ENCODE measurements around the gene MLC1. TPM values are rescaled to one million over a fixed set of nuclear protein-coding genes. Genes with fewer than 3 reads are reported as not detected.

MLC1 gene
- polyA plus RNA-seq, 4 donors, result 0.03 to 0.32 TPM; not detected in 2

GRCh38 chr22:50015451-50016307, 69.5 kb downstream of the MLC1 start:
- FAIRE-seq, result no peak
- Histone ChIP-seq H3K9me3 (ENCODE audit: control insufficient read depth in 2 of 2, insufficient read depth in 1 of 2, low read depth in 1 of 2, low read length in 1 of 2) (peaks cover 0 to 5% of the 10 kb centered on the region in 2 donors), H3K27ac (ENCODE audit: low read depth in 1 of 3, low read length in 2 of 3) (no peak overlapping the region), H3K4me3 (ENCODE audit: low read depth in 1 of 3, low read length in 3 of 3) (no peak overlapping the region), H3K36me3 (ENCODE audit: control insufficient read depth in 3 of 3, insufficient read depth in 2 of 3, low read depth in 1 of 3, low read length in 3 of 3) (no peaks in the 10 kb centered on the region), H3K27me3 (ENCODE audit: control insufficient read depth in 3 of 3, insufficient read depth in 3 of 3, low read length in 3 of 3) (peaks cover 19 to 69% (median 24%) of the 10 kb centered on the region in 3 donors), H3K4me1 (ENCODE audit: control insufficient read depth in 3 of 3, insufficient read depth in 2 of 3, low read depth in 1 of 3, low read length in 2 of 3) (no peaks in the 10 kb centered on the region)
- WGBS, 3 donors, result 38 to 55% (median 45%) methylated on average over 17 to 30 of the region's 30 CpGs
- DNase-seq, result no peak

- 2 to 5% (median 4%) methylated on average over 63 to 91 of the region's 91 CpGs for WGBS, 3 donors
- DNase-seq (no peak), FAIRE-seq (no peak)
- Histone ChIP-seq H3K9me3 (ENCODE audit: control insufficient read depth in 2 of 2, insufficient read depth in 1 of 2, low read depth in 1 of 2, low read length in 1 of 2) (peaks cover 0 to 5% of the 10 kb centered on the region in 2 donors), H3K27me3 (ENCODE audit: control insufficient read depth in 3 of 3, insufficient read depth in 3 of 3, low read length in 3 of 3) (peaks cover 24 to 76% (median 30%) of the 10 kb centered on the region in 3 donors), H3K36me3 (ENCODE audit: control insufficient read depth in 3 of 3, insufficient read depth in 2 of 3, low read depth in 1 of 3, low read length in 3 of 3) (no peaks in the 10 kb centered on the region), H3K4me3 (ENCODE audit: low read depth in 1 of 3, low read length in 3 of 3) (no peak overlapping the region), H3K27ac (ENCODE audit: low read depth in 1 of 3, low read length in 2 of 3) (no peak overlapping the region), H3K4me1 (ENCODE audit: control insufficient read depth in 3 of 3, insufficient read depth in 2 of 3, low read depth in 1 of 3, low read length in 2 of 3) (peaks cover 0 to 3% (median 0%) of the 10 kb centered on the region in 3 donors)
Measured at GRCh38 chr22:50014655-50015401, 70.4 kb downstream of the MLC1 start.

GRCh38 chr22:50014053-50014501, 71.1 kb downstream of the MLC1 start:
- H3K9me3 ChIP-seq (ENCODE audit: control insufficient read depth in 2 of 2, insufficient read depth in 1 of 2, low read depth in 1 of 2, low read length in 1 of 2), result no peaks in the 10 kb centered on the region
- FAIRE-seq, result no peak
- H3K27me3 ChIP-seq (ENCODE audit: control insufficient read depth in 3 of 3, insufficient read depth in 3 of 3, low read length in 3 of 3), result peaks cover 24 to 78% (median 30%) of the 10 kb centered on the region in 3 donors

GRCh38 chr22:50012211-50013181, 72.7 kb downstream of the MLC1 start, which contains the start of gene IL17REL:
Gene IL17REL (minus strand): TSS chr22:50012765. CDS start chr22:50012646, 119 bp downstream.
- peak in 1 of 2 donors; percentile 45 for DNase-seq
- Histone ChIP-seq H3K4me3 (ENCODE audit: low read depth in 1 of 3, low read length in 3 of 3) (no peak within 1 kb of the TSS), H3K9me3 (ENCODE audit: control insufficient read depth in 2 of 2, insufficient read depth in 1 of 2, low read depth in 1 of 2, low read length in 1 of 2) (no peaks in the 10 kb centered on the region), H3K27ac (ENCODE audit: low read depth in 1 of 3, low read length in 2 of 3) (no peak within 1 kb of the TSS), H3K27me3 (ENCODE audit: control insufficient read depth in 3 of 3, insufficient read depth in 3 of 3, low read length in 3 of 3) (peaks cover 24 to 71% (median 29%) of the 10 kb centered on the region in 3 donors), H3K4me1 (ENCODE audit: control insufficient read depth in 3 of 3, insufficient read depth in 2 of 3, low read depth in 1 of 3, low read length in 2 of 3) (peaks cover 0 to 3% (median 0%) of the 10 kb centered on the region in 3 donors), H3K36me3 (ENCODE audit: control insufficient read depth in 3 of 3, insufficient read depth in 2 of 3, low read depth in 1 of 3, low read length in 3 of 3) (no peaks in the 10 kb centered on the region)
- FAIRE-seq, result no peak
- 29 to 58% (median 53%) methylated on average over 25 to 29 of the region's 29 CpGs for WGBS, 3 donors

More at GRCh38 chr22:50014053-50014501, 71.1 kb downstream of the MLC1 start:
- Histone ChIP-seq H3K27ac (ENCODE audit: low read depth in 1 of 3, low read length in 2 of 3) (no peak overlapping the region), H3K36me3 (ENCODE audit: control insufficient read depth in 3 of 3, insufficient read depth in 2 of 3, low read depth in 1 of 3, low read length in 3 of 3) (no peaks in the 10 kb centered on the region), H3K4me3 (ENCODE audit: low read depth in 1 of 3, low read length in 3 of 3) (no peak overlapping the region), H3K4me1 (ENCODE audit: control insufficient read depth in 3 of 3, insufficient read depth in 2 of 3, low read depth in 1 of 3, low read length in 2 of 3) (peaks cover 0 to 3% (median 0%) of the 10 kb centered on the region in 3 donors)
- WGBS, 3 donors, result 28 to 63% (median 45%) methylated on average over 16 of the region's 16 CpGs
- no peak for DNase-seq

GRCh38 chr22:50011447-50012210, 73.6 kb downstream of the MLC1 start:
- WGBS, 3 donors, result 25 to 51% (median 39%) methylated on average over 18 of the region's 18 CpGs
- Histone ChIP-seq H3K4me3 (ENCODE audit: low read depth in 1 of 3, low read length in 3 of 3) (no peak overlapping the region), H3K9me3 (ENCODE audit: control insufficient read depth in 2 of 2, insufficient read depth in 1 of 2, low read depth in 1 of 2, low read length in 1 of 2) (no peaks in the 10 kb centered on the region), H3K27me3 (ENCODE audit: control insufficient read depth in 3 of 3, insufficient read depth in 3 of 3, low read length in 3 of 3) (peaks cover 23 to 62% (median 28%) of the 10 kb centered on the region in 3 donors), H3K36me3 (ENCODE audit: control insufficient read depth in 3 of 3, insufficient read depth in 2 of 3, low read depth in 1 of 3, low read length in 3 of 3) (no peaks in the 10 kb centered on the region), H3K27ac (ENCODE audit: low read depth in 1 of 3, low read length in 2 of 3) (no peak overlapping the region), H3K4me1 (ENCODE audit: control insufficient read depth in 3 of 3, insufficient read depth in 2 of 3, low read depth in 1 of 3, low read length in 2 of 3) (peaks cover 0 to 3% (median 0%) of the 10 kb centered on the region in 3 donors)
- no peak for DNase-seq
- no peak for FAIRE-seq

- 4 to 10% (median 8%) methylated on average over 16 to 60 of the region's 61 CpGs for WGBS, 3 donors
- peaks cover 15 to 55% (median 28%) of the 10 kb centered on the region in 3 donors for H3K27me3 ChIP-seq (ENCODE audit: control insufficient read depth in 3 of 3, insufficient read depth in 3 of 3, low read length in 3 of 3)
- H3K4me1 ChIP-seq (ENCODE audit: control insufficient read depth in 3 of 3, insufficient read depth in 2 of 3, low read depth in 1 of 3, low read length in 2 of 3), result peaks cover under 1 to 9% (median 2%) of the 10 kb centered on the region in 3 donors
- no peak overlapping the region for H3K4me3 ChIP-seq (ENCODE audit: low read depth in 1 of 3, low read length in 3 of 3)
- DNase-seq (no peak), FAIRE-seq (no peak)
- H3K27ac ChIP-seq (ENCODE audit: low read depth in 1 of 3, low read length in 2 of 3), result no peak overlapping the region
- H3K36me3 ChIP-seq (ENCODE audit: control insufficient read depth in 3 of 3, insufficient read depth in 2 of 3, low read depth in 1 of 3, low read length in 3 of 3), result no peaks in the 10 kb centered on the region
- H3K9me3 ChIP-seq (ENCODE audit: control insufficient read depth in 2 of 2, insufficient read depth in 1 of 2, low read depth in 1 of 2, low read length in 1 of 2), result no peaks in the 10 kb centered on the region
Measured at GRCh38 chr22:50010676-50011446, 74.4 kb downstream of the MLC1 start.
